ENCODE data around the gene SAMSN1. TPM values are rescaled to one million over a fixed set of nuclear protein-coding genes. Genes with fewer than 3 reads are reported as not detected.
"Not testable (repeated sequence)": the region's sequence is repeated elsewhere in the genome, so short reads cannot be mapped to it uniquely, and the experiment has no call there.

Gene SAMSN1
- total RNA-seq, 4 donors from 2014 or later = 1.1 to 6.1 (median 3.9) TPM

GRCh38 chr21:14547834-14548513 is 1.9 kb upstream of the SAMSN1 start:
- no peak for DNase-seq
- 42 to 52% methylated on average over 3 of the region's 3 CpGs for WGBS, 2 donors
- no peaks in the 10 kb centered on the region for H3K27me3 ChIP-seq
- H3K36me3 ChIP-seq = no peaks in the 10 kb centered on the region
- no peak overlapping the region for H3K4me3 ChIP-seq
- H3K4me1 ChIP-seq = no peaks in the 10 kb centered on the region
- intact Hi-C loops (cut with DNase I) = no loop called here
- H3K9me3 ChIP-seq = no peaks in the 10 kb centered on the region
- TF ChIP-seq POLR2A (IDR thresholded peaks at IDR 0.05) (no peak), CTCF (IDR thresholded peaks at IDR 0.05) (no peak)
- H3K27ac ChIP-seq = peak overlapping the region in 1 of 4 donors; percentile 2

GRCh38 chr21:14546719-14547118 is 604 bp upstream of the SAMSN1 start:
- WGBS, 2 donors = 74 to 87% methylated on average over 7 of the region's 7 CpGs
- H3K36me3 ChIP-seq; H3K9me3 ChIP-seq; H3K27ac ChIP-seq; H3K4me3 ChIP-seq; intact Hi-C loops (cut with DNase I); H3K27me3 ChIP-seq; H3K4me1 ChIP-seq; DNase-seq: not testable (repeated sequence)

GRCh38 chr21:14543983-14544382 is 2.1 kb downstream of the SAMSN1 start:
- no peaks in the 10 kb centered on the region for H3K4me1 ChIP-seq
- no peak for DNase-seq
- peak overlapping the region in 3 of 4 donors; percentile 4 to 51 (median 12) for H3K4me3 ChIP-seq
- H3K27me3 ChIP-seq = no peaks in the 10 kb centered on the region
- no peaks in the 10 kb centered on the region for H3K9me3 ChIP-seq
- H3K36me3 ChIP-seq = no peaks in the 10 kb centered on the region
- peak overlapping the region in 1 of 4 donors; percentile 67 for H3K27ac ChIP-seq
- intact Hi-C loops (cut with DNase I) = no loop called here
- WGBS, 2 donors = 62 to 64% methylated on average over 5 of the region's 5 CpGs
- TF ChIP-seq CTCF (IDR thresholded peaks at IDR 0.05) (no peak), POLR2A (IDR thresholded peaks at IDR 0.05) (no peak)

GRCh38 chr21:14542638-14543037 is 3.5 kb downstream of the SAMSN1 start:
- H3K27ac ChIP-seq = peak overlapping the region in 3 of 4 donors; percentile 25 to 55 (median 43)
- intact Hi-C loops (cut with DNase I) = no loop called here
- DNase-seq = no peak

GRCh38 chr21:14541841-14542490 is 4.1 kb downstream of the SAMSN1 start:
- Histone ChIP-seq H3K4me1 (no peaks in the 10 kb centered on the region), H3K27me3 (no peaks in the 10 kb centered on the region), H3K9me3 (no peaks in the 10 kb centered on the region), H3K36me3 (no peaks in the 10 kb centered on the region), H3K4me3 (peak overlapping the region in 2 of 4 donors; percentile 8 to 15), H3K27ac (peak overlapping the region in 3 of 4 donors; percentile 24 to 55 (median 43))
- TF ChIP-seq POLR2A (IDR thresholded peaks at IDR 0.05) (peak in 1 of 4 donors; percentile 43), CTCF (IDR thresholded peaks at IDR 0.05) (no peak)
- intact Hi-C loops (cut with DNase I) = no loop called here
- 44 to 50% methylated on average over 8 of the region's 8 CpGs for WGBS, 2 donors
- DNase-seq = no peak

More at GRCh38 chr21:14542638-14543037, 3.5 kb downstream of the SAMSN1 start:
- no peaks in the 10 kb centered on the region for H3K36me3 ChIP-seq
- H3K4me3 ChIP-seq = peak overlapping the region in 1 of 4 donors; percentile 34
- H3K4me1 ChIP-seq = no peaks in the 10 kb centered on the region
- no peak for TF ChIP-seq CTCF (IDR thresholded peaks at IDR 0.05)
- no peak for TF ChIP-seq POLR2A (IDR thresholded peaks at IDR 0.05)
- H3K9me3 ChIP-seq = no peaks in the 10 kb centered on the region
- no peaks in the 10 kb centered on the region for H3K27me3 ChIP-seq

Data from esophagus squamous epithelium (tissue), 5 donors.